Activated CD4-positive, alpha-beta T cell treated with anti-CD3 and anti-CD28 coated beads for 36 hours (primary cell): ENCODE measurements around the gene KRT81. TPM values are rescaled to one million over a fixed set of nuclear protein-coding genes. Genes with fewer than 3 reads are reported as not detected.

Source experiments
- ATAC-seq: fragments of 200-7000 bp; cut with Tn5 transposase; one replicate; pipeline ENCODE4 v1.10.0; 2021; ENCODE audit warnings: mild to moderate bottlenecking, moderate library complexity
- CTCF ChIA-PET: fragments of 350-600 bp; sonication (Branson Sonifier 250); formaldehyde crosslinking; loops from one replicate; lab custom pipeline; 2021; ENCODE audit warnings: antibody characterized with exemption; lab: Charles Lee
- POLR2A ChIA-PET: fragments of 350-600 bp; sonication (Branson Sonifier 250); formaldehyde crosslinking; loops from one replicate; lab custom pipeline; 2021; ENCODE audit warnings: antibody characterized with exemption, inconsistent platforms; lab: Charles Lee
- DNase-seq: peaks from one replicate; pipeline ENCODE4 v3.0.0-alpha.2; 2020
- H3K27ac Mint-ChIP-seq: one replicate; pipeline ENCODE4 v1.8.0; 2021; ENCODE audit warnings: mixed read lengths
- H3K27me3 Mint-ChIP-seq: one replicate; pipeline ENCODE4 v1.8.0; 2021; ENCODE audit warnings: mixed read lengths
- H3K36me3 Mint-ChIP-seq: one replicate; pipeline ENCODE4 v1.8.0; 2021; ENCODE audit warnings: low read depth, mixed read lengths
- H3K4me1 Mint-ChIP-seq: one replicate; pipeline ENCODE4 v1.8.0; 2021; ENCODE audit warnings: mixed read lengths
- H3K4me3 Mint-ChIP-seq: one replicate; pipeline ENCODE4 v1.8.0; 2021; ENCODE audit warnings: mild to moderate bottlenecking, moderate library complexity, mixed read lengths
- H3K9me3 Mint-ChIP-seq: one replicate; pipeline ENCODE4 v1.8.0; 2021; ENCODE audit warnings: low read depth, mixed read lengths
- intact Hi-C, 2 experiments: fragments of 100-400 bp; cut with DNase I in 1 of 2; cut with micrococcal nuclease in 1 of 2; formaldehyde crosslinking; loops; one replicate each; pipeline versions ENCODE4 v1.14.2 to v1.15.1; 2022 to 2024; cut with DNase I, micrococcal nuclease
- total RNA-seq, 2 experiments: library from RNA; stranded (reverse); gene quantifications; one replicate each; pipeline ENCODE4 v1.2.3, GENCODE V29; 2021

KRT81 gene
- total RNA-seq, 2 experiments from 2014 or later: not detected

DNA sequence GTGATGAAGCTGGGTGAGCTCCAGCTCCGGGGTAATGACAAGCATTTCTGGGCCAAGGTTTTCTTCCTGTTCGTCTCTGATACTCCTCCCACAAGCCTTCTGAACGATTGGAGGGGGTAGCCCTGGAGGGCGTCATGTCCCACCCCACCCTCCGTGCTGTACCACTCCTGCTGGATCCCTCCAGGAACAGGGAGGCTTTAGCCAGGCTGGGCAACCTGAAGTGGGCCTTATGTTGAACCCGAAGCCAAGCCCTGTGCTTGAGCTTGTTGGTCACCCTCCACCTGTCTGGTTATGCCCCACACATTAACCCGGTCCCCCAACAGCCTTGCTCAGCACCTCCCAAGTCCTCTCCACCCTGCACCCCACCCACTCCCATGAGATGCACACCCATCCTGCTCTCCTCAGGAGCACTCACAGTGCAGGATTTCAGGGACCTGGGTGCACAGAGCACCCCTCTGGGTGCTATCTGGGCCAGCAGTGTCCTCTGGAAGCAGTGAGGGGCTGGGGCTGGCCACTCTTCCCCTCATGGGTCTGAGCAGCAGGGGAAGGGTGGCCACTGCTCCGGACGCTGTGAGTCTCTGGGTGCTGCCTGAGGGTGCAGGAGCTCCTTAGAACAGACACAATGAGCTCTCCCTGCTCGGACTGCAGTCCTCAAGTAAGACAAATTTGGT, 36.6 kb upstream of the KRT81 start:
- H3K9me3 Mint-ChIP-seq: no peaks in the 10 kb centered on the region
- peaks cover 4% of the 10 kb centered on the region for H3K27me3 Mint-ChIP-seq
- DNase-seq (no peak), ATAC-seq (no peak)
- no peak overlapping the region for H3K27ac Mint-ChIP-seq
- peaks cover 14% of the 10 kb centered on the region for H3K4me1 Mint-ChIP-seq
- no peaks in the 10 kb centered on the region for H3K36me3 Mint-ChIP-seq
- POLR2A ChIA-PET: interaction anchor here (0.6 kb wide), 1 partner anchor 295 kb away, joined by 3 read pairs; no protein-coding TSS in a partner anchor
- no peak overlapping the region for H3K4me3 Mint-ChIP-seq
- CTCF ChIA-PET: interaction anchor here (0.5 to 4.3 kb wide), 35 partner anchors 10 to 581 kb away, joined by 3 to 17 read pairs (median 4); partner anchors contain the start of gene KRT79
- intact Hi-C loops: loop anchor here (1.0 to 5.0 kb wide), 5 partner anchors 49 to 176 kb away; no protein-coding TSS in a partner anchor

DNA sequence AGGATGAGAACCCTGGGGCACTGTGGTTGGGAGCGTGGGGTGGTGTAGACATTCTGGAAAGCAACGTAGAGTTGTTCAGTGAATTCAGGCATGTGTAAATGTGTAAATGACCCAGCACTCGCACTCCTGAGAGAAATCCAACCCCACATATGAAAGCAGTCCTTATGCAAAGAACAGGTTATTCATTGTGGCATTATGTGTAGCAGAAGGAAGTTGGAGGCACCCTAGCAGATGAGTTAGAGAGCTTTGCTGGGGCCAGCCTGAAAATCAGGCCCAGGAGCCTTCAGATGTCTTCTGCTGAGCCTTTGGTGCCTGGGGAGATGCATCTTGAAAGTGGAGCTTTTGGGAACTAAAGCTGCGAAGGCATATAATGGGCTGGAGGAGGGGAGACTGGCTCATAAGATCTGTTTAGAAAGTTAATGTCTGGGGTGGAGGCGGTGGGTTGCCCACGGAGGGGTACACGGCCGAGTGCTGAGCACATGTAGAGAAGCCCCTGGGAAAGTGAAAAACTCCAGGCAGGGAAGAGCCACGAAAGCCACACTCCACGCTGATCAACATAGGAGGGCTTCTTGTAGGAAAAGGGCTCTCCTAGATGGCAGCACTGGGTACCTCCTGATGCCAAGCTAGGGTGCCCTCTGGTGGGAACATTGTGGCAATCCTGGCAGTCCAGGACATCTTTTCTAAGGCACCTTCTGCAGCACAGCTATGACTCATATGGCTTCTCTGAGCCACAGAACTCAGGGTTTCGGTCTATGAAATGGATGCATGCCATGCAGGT, 35.9 kb upstream of the KRT81 start:
- CTCF ChIA-PET: interaction anchor here (0.5 to 4.3 kb wide), 35 partner anchors 9 to 582 kb away, joined by 3 to 17 read pairs (median 4); partner anchors contain the start of gene KRT79
- DNase-seq: peak; percentile 87
- no peak overlapping the region for H3K4me3 Mint-ChIP-seq
- intact Hi-C loops: loop anchor here (1.0 to 5.0 kb wide), 5 partner anchors 48 to 175 kb away; no protein-coding TSS in a partner anchor
- ATAC-seq: peak; percentile 99
- H3K4me1 Mint-ChIP-seq: peaks cover 14% of the 10 kb centered on the region
- peaks cover 10% of the 10 kb centered on the region for H3K27me3 Mint-ChIP-seq
- no peaks in the 10 kb centered on the region for H3K36me3 Mint-ChIP-seq
- no peak overlapping the region for H3K27ac Mint-ChIP-seq
- POLR2A ChIA-PET: interaction anchor here (0.6 kb wide), 1 partner anchor 294 kb away, joined by 3 read pairs; no protein-coding TSS in a partner anchor
- H3K9me3 Mint-ChIP-seq: no peaks in the 10 kb centered on the region

DNA sequence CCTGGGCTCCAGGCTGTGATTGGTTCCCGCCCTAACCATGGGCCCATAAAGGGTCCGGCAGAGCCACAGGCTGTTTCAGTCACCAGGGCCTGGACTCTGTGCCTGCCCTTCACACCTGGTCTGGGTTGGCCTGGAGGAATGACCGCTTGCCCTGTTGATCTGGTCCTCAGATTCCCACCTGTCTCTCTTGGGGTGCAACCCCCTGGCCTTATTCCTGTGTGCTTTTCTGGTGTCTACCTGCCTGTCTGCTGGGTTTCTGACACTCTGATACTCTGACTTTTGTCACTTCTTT, 32.8 kb upstream of the KRT81 start:
- ATAC-seq: no peak
- POLR2A ChIA-PET: no interaction called here
- peaks cover 20% of the 10 kb centered on the region for H3K27me3 Mint-ChIP-seq
- CTCF ChIA-PET: no interaction called here
- H3K4me1 Mint-ChIP-seq: peaks cover 14% of the 10 kb centered on the region
- H3K36me3 Mint-ChIP-seq: no peaks in the 10 kb centered on the region
- no peak overlapping the region for H3K27ac Mint-ChIP-seq
- intact Hi-C loops: no loop called here
- no peaks in the 10 kb centered on the region for H3K9me3 Mint-ChIP-seq
- no peak overlapping the region for H3K4me3 Mint-ChIP-seq
- no peak for DNase-seq

DNA sequence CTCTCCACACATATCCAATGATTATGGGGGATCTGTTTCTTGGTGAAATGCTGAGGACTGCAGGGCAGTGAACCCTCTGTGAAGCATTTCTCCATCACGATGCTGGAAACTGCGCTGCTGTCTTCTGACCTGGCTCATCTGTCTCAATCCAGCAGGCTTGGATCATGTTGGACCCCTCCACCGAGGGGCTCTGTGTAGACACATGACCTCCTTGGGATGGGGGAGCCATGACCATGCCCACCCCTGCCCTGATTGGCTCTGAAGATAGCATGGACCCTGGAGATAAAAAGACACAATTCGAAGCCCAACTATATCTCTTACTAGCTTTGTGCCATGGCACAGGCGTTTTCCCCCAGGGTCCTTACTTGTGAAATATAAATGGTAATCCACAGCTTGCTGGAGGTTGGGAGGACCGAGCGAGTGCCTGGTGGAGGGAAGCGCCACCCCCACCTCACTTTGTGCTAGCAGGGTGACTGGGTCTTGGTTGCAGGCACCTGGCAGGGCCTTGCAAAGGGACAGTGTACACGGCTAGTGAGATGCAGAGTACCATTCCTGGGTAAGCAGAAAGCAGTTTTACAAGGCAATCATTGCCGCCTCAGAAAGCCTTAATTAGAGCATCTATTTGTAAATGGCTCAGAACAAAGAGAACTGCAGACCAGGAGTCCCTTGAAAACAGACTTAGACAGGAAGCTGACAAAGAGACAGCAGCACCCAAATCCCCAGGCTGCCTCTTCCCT, 32.2 kb upstream of the KRT81 start:
- DNase-seq (no peak), ATAC-seq (no peak)
- Mint-ChIP-seq H3K36me3 (no peaks in the 10 kb centered on the region), H3K27me3 (peaks cover 20% of the 10 kb centered on the region), H3K4me1 (peaks cover 14% of the 10 kb centered on the region), H3K27ac (no peak overlapping the region), H3K4me3 (no peak overlapping the region), H3K9me3 (no peaks in the 10 kb centered on the region)
- intact Hi-C loops: no loop called here
- CTCF ChIA-PET: no interaction called here
- POLR2A ChIA-PET: no interaction called here

DNA sequence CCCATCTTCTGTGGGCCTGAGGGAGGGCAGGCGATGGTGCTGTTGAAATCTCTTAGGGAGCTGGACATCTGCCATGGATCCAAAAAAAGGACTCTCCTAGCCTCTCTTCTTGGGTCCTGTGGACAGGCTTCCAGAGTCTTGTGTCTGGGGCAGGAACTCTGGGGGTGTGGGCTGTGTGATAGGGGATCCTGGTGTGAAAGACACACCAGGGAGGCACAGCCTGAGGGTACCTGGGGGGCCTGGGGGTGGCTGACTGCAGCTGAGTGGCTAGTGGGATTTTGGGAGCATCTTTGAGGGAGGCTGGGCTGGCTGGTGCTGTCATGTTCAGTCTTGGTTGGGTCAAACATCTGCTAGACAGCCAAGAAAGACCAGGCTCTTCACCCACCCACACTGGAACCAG, 31.7 kb upstream of the KRT81 start:
- DNase-seq (no peak), ATAC-seq (no peak)
- CTCF ChIA-PET: no interaction called here
- Mint-ChIP-seq H3K9me3 (no peaks in the 10 kb centered on the region), H3K4me3 (no peak overlapping the region), H3K27me3 (peaks cover 20% of the 10 kb centered on the region), H3K36me3 (no peaks in the 10 kb centered on the region), H3K4me1 (peaks cover 13% of the 10 kb centered on the region), H3K27ac (no peak overlapping the region)
- POLR2A ChIA-PET: no interaction called here
- intact Hi-C loops: no loop called here

DNA sequence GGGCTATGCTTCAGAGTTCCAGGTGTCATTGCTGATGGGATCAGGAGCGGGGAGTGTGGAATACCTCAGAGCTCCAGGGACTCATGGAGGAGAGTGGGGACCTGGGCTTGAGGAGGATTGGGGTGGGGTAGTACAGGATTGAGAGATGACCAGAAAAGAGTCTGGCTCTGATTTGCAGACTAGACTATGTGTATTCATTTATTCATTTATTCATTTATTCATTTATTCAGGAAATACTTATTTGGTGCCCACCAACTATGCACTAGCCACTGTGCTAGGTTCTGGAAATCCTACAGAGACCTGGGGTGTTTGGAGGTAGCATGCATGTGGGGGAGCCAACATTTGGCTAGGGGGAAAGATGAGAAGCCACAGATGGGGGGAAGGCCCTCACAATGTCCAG, 30.7 kb upstream of the KRT81 start:
- intact Hi-C loops: no loop called here
- ChIA-PET POLR2A (no interaction called here), CTCF (interaction anchor here (1.3 kb wide), 1 partner anchor 10 kb away, joined by 3 read pairs; no protein-coding TSS in a partner anchor)
- no peak for DNase-seq
- ATAC-seq: no peak
- H3K9me3 Mint-ChIP-seq: no peaks in the 10 kb centered on the region
- H3K4me3 Mint-ChIP-seq: no peak overlapping the region
- peaks cover 20% of the 10 kb centered on the region for H3K27me3 Mint-ChIP-seq
- H3K4me1 Mint-ChIP-seq: peaks cover 4% of the 10 kb centered on the region
- no peak overlapping the region for H3K27ac Mint-ChIP-seq
- H3K36me3 Mint-ChIP-seq: no peaks in the 10 kb centered on the region

DNA sequence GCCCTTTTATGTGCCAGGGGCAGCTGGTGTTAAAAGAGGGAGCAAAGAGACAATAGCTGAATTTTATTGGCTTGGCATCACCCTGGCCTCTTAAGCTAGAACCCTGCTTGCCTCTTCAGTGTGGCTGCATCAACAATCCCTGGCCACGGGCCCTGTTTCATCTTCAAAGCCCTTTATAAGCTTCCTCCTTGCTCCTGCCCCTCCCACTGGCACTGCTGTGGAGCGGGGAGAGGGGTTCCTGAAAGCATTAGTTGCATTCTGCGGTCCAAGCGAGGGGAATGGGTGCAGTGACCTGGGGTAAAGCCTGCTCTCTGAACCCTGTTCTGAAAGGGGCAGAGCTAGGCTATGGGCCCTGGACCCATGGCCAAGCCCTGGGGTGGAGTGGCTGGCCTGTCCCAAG, 30.1 kb upstream of the KRT81 start:
- POLR2A ChIA-PET: no interaction called here
- Mint-ChIP-seq H3K9me3 (no peaks in the 10 kb centered on the region), H3K4me3 (no peak overlapping the region), H3K27me3 (peaks cover 20% of the 10 kb centered on the region), H3K36me3 (no peaks in the 10 kb centered on the region), H3K4me1 (no peaks in the 10 kb centered on the region), H3K27ac (no peak overlapping the region)
- DNase-seq (no peak), ATAC-seq (no peak)
- CTCF ChIA-PET: interaction anchor here (1.3 kb wide), 1 partner anchor 10 kb away, joined by 3 read pairs; no protein-coding TSS in a partner anchor
- intact Hi-C loops: no loop called here

DNA sequence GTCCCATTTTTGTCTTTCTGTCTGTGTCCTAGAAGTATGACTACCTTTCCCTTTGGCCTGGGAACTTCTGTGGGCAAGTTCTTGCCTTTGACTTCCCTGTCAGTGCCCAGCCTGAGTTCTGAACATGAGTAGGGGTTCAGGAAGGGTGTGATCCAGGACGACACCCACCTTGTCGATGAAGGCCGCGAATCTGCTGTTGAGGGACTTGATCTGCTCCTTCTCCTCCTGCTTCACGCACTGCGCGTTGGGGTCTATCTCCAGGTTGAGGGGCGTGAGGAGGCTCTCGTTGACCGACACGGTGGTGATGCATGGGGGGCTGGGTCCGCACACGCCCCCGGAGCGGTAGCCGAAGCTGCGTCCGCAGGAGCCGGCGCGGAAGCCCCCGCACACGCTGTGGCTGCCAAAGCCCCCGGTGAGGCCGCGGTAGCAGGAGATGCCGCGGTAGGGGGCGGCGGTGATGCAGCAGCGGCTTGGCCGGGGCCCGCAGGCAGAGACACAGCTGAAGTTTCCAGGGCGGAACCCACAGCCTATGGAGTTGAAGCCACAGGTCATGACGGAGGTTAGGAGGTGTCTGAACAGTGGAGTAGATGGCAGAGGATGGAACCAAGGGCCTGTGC, 29.6 kb upstream of the KRT81 start, which contains the start of gene KRT83:
Gene KRT83 (minus strand): TSS at position 615 of the 617 bp plus-strand sequence. CDS start 63 bp downstream, at position 552.
- Mint-ChIP-seq H3K27ac (no peak within 1 kb of the TSS), H3K9me3 (no peaks in the 10 kb centered on the region), H3K4me1 (no peaks in the 10 kb centered on the region), H3K27me3 (peaks cover 20% of the 10 kb centered on the region), H3K36me3 (no peaks in the 10 kb centered on the region), H3K4me3 (no peak within 1 kb of the TSS)
- ATAC-seq: no peak
- intact Hi-C loops: no loop called here
- ChIA-PET POLR2A (no interaction called here), CTCF (no interaction called here)
- no peak for DNase-seq

DNA sequence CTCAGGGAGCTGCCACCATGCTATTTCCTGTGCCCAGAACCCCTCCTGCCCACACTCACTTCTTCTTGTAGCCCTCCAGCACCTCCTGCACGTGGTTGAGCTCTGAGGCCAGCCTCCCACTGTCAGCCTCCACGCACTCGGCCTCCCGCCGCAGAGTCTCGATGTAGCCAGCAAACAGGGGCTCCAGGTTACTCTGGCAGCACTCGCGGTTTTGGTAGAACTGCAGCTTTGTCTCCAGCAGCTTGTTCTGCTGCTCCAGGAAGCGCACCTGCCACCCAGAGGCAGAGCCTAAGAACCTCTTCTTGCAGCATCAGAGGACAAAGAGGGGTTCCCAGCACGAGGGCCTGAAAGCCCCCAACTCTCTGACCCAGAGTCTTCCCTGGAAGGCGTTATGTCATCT, 27.8 kb upstream of the KRT81 start:
- ATAC-seq (no peak), DNase-seq (no peak)
- H3K36me3 Mint-ChIP-seq: no peaks in the 10 kb centered on the region
- H3K4me3 Mint-ChIP-seq: no peak overlapping the region
- peaks cover 18% of the 10 kb centered on the region for H3K27me3 Mint-ChIP-seq
- no peaks in the 10 kb centered on the region for H3K9me3 Mint-ChIP-seq
- intact Hi-C loops: loop anchor here in 1 of 2 experiments (5.0 kb wide), 1 partner anchor 37 kb away; no protein-coding TSS in a partner anchor
- H3K4me1 Mint-ChIP-seq: no peaks in the 10 kb centered on the region
- POLR2A ChIA-PET: no interaction called here
- CTCF ChIA-PET: interaction anchor here (1.0 to 1.9 kb wide), 5 partner anchors 8 to 97 kb away, joined by 3 to 11 read pairs (median 5); no protein-coding TSS in a partner anchor
- no peak overlapping the region for H3K27ac Mint-ChIP-seq

DNA sequence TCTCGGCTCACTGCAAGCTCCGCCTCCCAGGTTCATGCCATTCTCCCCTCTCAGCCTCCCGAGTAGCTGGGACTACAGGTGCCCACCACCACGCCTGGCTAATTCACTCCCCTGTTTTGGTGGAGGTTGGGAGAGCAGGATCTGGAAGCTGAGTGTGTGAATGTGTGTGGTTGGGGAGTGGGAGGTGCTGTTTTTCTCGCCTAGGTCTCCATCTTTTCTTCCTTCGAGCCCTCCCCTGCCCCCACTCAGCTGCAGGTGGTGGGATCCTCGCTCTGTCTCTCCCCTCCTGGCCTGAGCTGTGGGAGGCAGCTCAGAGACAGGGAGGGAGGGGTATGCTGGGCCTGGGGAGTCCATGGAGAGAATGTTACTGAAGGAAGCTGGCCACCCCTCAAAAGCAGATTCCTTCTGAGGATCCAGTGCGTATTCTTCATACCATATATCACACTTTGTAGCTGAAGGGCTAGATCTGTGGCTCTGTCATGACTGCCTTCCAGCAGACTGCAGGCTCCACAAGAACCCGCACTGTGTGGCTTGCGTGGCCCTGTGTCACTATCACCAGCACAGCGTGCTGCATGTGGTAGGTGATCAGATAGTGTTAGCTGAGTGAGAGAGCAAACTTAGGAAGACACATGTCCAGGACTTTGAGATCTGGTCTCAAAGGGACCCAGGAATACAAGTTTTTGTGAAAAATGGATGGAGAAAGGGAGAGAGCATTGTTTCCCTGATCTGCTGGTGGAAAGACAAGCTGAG, 27.1 kb upstream of the KRT81 start:
- no peak overlapping the region for H3K4me3 Mint-ChIP-seq
- no peak overlapping the region for H3K27ac Mint-ChIP-seq
- H3K9me3 Mint-ChIP-seq: no peaks in the 10 kb centered on the region
- intact Hi-C loops: loop anchor here in 1 of 2 experiments (5.0 kb wide), 1 partner anchor 36 kb away; no protein-coding TSS in a partner anchor
- H3K36me3 Mint-ChIP-seq: no peaks in the 10 kb centered on the region
- ChIA-PET CTCF (interaction anchor here (0.8 to 1.9 kb wide), 6 partner anchors 9 to 97 kb away, joined by 3 to 11 read pairs (median 4); no protein-coding TSS in a partner anchor), POLR2A (no interaction called here)
- no peaks in the 10 kb centered on the region for H3K4me1 Mint-ChIP-seq
- DNase-seq (no peak), ATAC-seq (no peak)
- H3K27me3 Mint-ChIP-seq: peaks cover 18% of the 10 kb centered on the region
